Activated T-helper 17 cell treated with anti-CD3 and anti-CD28 coated beads, Interleukin-2, amount 50 U/mL, for 72 hours (primary cell): ENCODE results near the gene ZFYVE1. TPM values are rescaled to one million over a fixed set of nuclear protein-coding genes. Genes with fewer than 3 reads are reported as not detected.
A peak's percentile ranks its signal among the peaks of the same experiment; 100 is the strongest.
"Not testable (repeated sequence)": the region's sequence is repeated elsewhere in the genome, so short reads cannot be mapped to it uniquely, and the experiment has no call there.

Experiments
- ATAC-seq: fragments of 150-1000 bp; cut with Tn5 transposase; replicated peaks from 2 replicates; pipeline ENCODE4 v1.10.0; 2021; ENCODE audit warnings: mild to moderate bottlenecking, moderate library complexity
- H3K27ac Mint-ChIP-seq: one replicate; pipeline ENCODE4 v1.8.0; 2022; ENCODE audit warnings: mixed read lengths
- H3K27me3 Mint-ChIP-seq: one replicate; pipeline ENCODE4 v1.8.0; 2022; ENCODE audit warnings: mixed read lengths
- H3K36me3 Mint-ChIP-seq: one replicate; pipeline ENCODE4 v1.8.0; 2022; ENCODE audit warnings: low read depth, mild to moderate bottlenecking, mixed read lengths
- H3K4me1 Mint-ChIP-seq: one replicate; pipeline ENCODE4 v1.8.0; 2022; ENCODE audit warnings: mixed read lengths
- H3K4me3 Mint-ChIP-seq: one replicate; pipeline ENCODE4 v1.8.0; 2022; ENCODE audit warnings: mild to moderate bottlenecking, mixed read lengths
- H3K9me3 Mint-ChIP-seq: one replicate; pipeline ENCODE4 v1.8.0; 2022; ENCODE audit warnings: mixed read lengths
- total RNA-seq, 2 donors: library from RNA; stranded (reverse); gene quantifications; one replicate each; pipeline ENCODE4 v1.2.3, GENCODE V29; 2022

ZFYVE1 gene
- 10 to 100 TPM; 15.9 to 18.7 TPM for total RNA-seq

- Mint-ChIP-seq H3K4me1 (peaks cover 24% of the 10 kb centered on the region), H3K36me3 (peaks cover 25% of the 10 kb centered on the region), H3K27ac (peak within 1 kb of the TSS; percentile 89), H3K4me3 (peak within 1 kb of the TSS; percentile 91), H3K9me3 (no peaks in the 10 kb centered on the region), H3K27me3 (no peaks in the 10 kb centered on the region)
- peak; percentile 99 for ATAC-seq
Observed at GRCh38 chr14:73026845-73027542, at the start of gene ZFYVE1. ZFYVE1 (minus strand) TSS chr14:73027106; CDS start chr14:73024508, 2,598 bp downstream.

DNA sequence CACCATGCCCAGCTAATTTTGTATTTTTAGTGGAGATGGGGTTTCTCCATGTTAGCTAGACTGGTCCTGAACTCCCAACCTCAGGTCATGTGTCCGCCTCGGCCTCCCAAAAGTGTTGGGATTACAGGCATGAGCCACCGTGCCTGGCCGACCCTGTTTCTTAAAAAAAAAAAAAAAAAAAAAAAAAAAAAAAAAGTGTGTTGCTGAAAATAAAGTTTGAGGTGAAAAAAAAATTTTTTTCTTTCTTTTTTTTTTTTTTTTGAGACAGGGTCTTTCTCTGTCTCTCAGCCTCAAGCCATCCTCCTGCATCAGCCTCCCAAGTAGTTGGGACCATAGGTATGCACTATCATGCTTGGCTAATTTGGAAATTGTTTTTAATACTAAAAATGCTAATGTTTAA lies 42.7 kb upstream of the ZFYVE1 start:
- Mint-ChIP-seq H3K4me1 (no peaks in the 10 kb centered on the region), H3K36me3 (peaks cover 65% of the 10 kb centered on the region), H3K27ac (no peak overlapping the region), H3K4me3 (no peak overlapping the region), H3K9me3 (no peaks in the 10 kb centered on the region), H3K27me3 (no peaks in the 10 kb centered on the region)
- no peak for ATAC-seq

DNA sequence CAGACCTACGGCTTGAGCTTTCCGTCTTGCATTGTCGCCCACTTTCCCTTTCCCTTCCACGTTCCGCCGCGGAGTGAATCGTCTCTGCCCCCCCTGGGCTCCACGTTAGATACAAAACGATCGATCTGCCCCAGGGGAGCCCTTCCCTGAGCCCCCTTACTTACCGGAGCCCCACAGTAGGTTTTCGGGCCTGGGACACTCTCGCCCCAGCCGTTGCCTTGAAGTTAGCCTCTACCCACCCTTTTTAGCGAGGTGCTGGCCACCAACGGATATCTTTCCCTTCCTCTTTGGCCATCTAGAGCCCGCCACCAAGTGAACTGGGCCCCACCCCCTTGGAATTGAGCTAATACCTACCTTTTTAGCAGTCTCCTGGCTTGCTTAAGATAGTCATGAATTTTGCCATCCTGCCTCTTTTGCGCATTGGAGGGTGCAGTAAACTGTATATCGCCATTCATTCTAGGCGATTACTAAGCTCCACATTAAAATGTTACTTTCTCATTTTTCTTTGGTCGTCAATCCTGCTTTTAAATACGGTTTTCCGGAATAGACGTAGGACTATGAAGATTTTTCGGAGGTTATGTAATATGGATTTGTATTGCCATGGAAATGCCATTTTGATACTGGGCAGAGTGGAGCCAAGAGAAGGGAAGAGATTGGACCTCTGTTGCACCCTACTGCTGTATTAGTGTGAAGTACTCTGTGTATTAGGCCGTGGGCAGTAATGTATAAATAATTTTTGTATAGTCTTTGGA lies 32.2 kb upstream of the ZFYVE1 start:
- no peaks in the 10 kb centered on the region for H3K27me3 Mint-ChIP-seq
- peak; percentile 8 for ATAC-seq
- no peaks in the 10 kb centered on the region for H3K9me3 Mint-ChIP-seq
- H3K4me1 Mint-ChIP-seq, result peaks cover 20% of the 10 kb centered on the region
- no peaks in the 10 kb centered on the region for H3K36me3 Mint-ChIP-seq
- no peak overlapping the region for H3K27ac Mint-ChIP-seq
- no peak overlapping the region for H3K4me3 Mint-ChIP-seq

GRCh38 chr14:73058224-73058921 lies 31.5 kb upstream of the ZFYVE1 start, which contains the start of gene RBM25:
RBM25 (plus strand) TSS chr14:73058534; CDS start chr14:73071642, 13,108 bp downstream.
- peak; percentile 97 for ATAC-seq
- no peaks in the 10 kb centered on the region for H3K9me3 Mint-ChIP-seq
- H3K36me3 Mint-ChIP-seq, result no peaks in the 10 kb centered on the region
- no peak within 1 kb of the TSS for H3K4me3 Mint-ChIP-seq
- peaks cover 14% of the 10 kb centered on the region for H3K4me1 Mint-ChIP-seq
- H3K27ac Mint-ChIP-seq, result no peak within 1 kb of the TSS
- H3K27me3 Mint-ChIP-seq, result no peaks in the 10 kb centered on the region

GRCh38 chr14:73057944-73058223 lies 31.0 kb upstream of the ZFYVE1 start:
- no peak for ATAC-seq
- Mint-ChIP-seq H3K9me3 (no peaks in the 10 kb centered on the region), H3K27me3 (no peaks in the 10 kb centered on the region), H3K27ac (no peak overlapping the region), H3K4me3 (no peak overlapping the region), H3K36me3 (no peaks in the 10 kb centered on the region), H3K4me1 (peaks cover 13% of the 10 kb centered on the region)

GRCh38 chr14:73055251-73055650 lies 28.3 kb upstream of the ZFYVE1 start:
- Mint-ChIP-seq H3K27ac (no peak overlapping the region), H3K4me3 (no peak overlapping the region)

DNA sequence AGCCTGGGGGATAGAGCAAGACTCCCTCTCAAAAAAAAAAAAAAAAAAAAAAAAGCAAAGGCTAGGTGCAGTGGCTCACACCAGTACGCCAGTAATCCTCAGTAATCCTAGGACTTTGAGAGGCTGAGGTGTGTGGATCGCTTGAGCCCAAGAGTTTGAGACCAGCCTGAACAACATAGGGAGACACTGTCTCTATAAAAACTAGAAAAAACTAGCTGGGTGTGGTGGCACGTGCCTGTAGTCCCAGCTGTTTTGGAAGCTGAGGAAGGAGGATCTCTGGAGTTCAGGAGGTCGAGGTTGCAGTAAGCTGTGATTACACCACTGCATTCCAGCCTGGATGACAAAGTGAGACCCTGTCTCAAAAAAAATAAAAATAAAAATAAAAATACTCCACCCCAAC lies 22.5 kb upstream of the ZFYVE1 start:
- Mint-ChIP-seq H3K27ac (no peak overlapping the region), H3K27me3 (no peaks in the 10 kb centered on the region), H3K4me3 (no peak overlapping the region), H3K36me3 (no peaks in the 10 kb centered on the region), H3K4me1 (no peaks in the 10 kb centered on the region), H3K9me3 (no peaks in the 10 kb centered on the region)
- ATAC-seq, result no peak

More at GRCh38 chr14:73055251-73055650, 28.3 kb upstream of the ZFYVE1 start:
- no peaks in the 10 kb centered on the region for H3K36me3 Mint-ChIP-seq
- H3K27me3 Mint-ChIP-seq, result no peaks in the 10 kb centered on the region
- no peak for ATAC-seq
- H3K9me3 Mint-ChIP-seq, result no peaks in the 10 kb centered on the region
- peaks cover 5% of the 10 kb centered on the region for H3K4me1 Mint-ChIP-seq

GRCh38 chr14:73047808-73048207 lies 20.9 kb upstream of the ZFYVE1 start:
- ATAC-seq, result no peak
- H3K4me1 Mint-ChIP-seq, result no peaks in the 10 kb centered on the region
- no peaks in the 10 kb centered on the region for H3K27me3 Mint-ChIP-seq
- no peaks in the 10 kb centered on the region for H3K36me3 Mint-ChIP-seq
- no peak overlapping the region for H3K27ac Mint-ChIP-seq
- H3K9me3 Mint-ChIP-seq, result no peaks in the 10 kb centered on the region
- H3K4me3 Mint-ChIP-seq, result no peak overlapping the region

- not testable (repeated sequence) for ATAC-seq, H3K27me3 Mint-ChIP-seq, H3K4me1 Mint-ChIP-seq, H3K36me3 Mint-ChIP-seq, H3K9me3 Mint-ChIP-seq, H3K27ac Mint-ChIP-seq, H3K4me3 Mint-ChIP-seq
Observed at GRCh38 chr14:73036706-73037450, 10.0 kb upstream of the ZFYVE1 start.

DNA sequence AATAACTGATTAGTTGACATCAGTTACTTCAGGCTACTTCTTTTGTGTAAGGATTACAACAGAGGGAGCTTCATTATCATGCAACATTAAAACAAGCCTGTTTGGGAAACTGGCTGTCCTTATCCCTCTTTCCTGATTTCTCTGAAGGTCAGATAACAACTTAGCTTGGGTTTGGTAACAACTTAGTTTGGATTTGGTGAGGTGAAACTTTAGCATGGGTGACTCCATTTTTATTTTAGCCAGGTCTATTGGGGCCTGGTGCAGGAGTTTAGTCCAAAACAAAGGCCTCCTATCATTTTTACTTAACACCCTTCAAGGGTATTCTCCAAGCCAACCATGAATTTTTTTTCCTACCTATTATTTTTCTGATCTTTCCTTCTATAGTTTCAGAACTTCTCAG lies 1.1 kb upstream of the ZFYVE1 start:
- Mint-ChIP-seq H3K9me3 (no peaks in the 10 kb centered on the region), H3K36me3 (peaks cover 16% of the 10 kb centered on the region), H3K4me1 (peaks cover 17% of the 10 kb centered on the region), H3K4me3 (peak overlapping the region; percentile 91), H3K27me3 (no peaks in the 10 kb centered on the region), H3K27ac (peak overlapping the region; percentile 89)
- no peak for ATAC-seq

DNA sequence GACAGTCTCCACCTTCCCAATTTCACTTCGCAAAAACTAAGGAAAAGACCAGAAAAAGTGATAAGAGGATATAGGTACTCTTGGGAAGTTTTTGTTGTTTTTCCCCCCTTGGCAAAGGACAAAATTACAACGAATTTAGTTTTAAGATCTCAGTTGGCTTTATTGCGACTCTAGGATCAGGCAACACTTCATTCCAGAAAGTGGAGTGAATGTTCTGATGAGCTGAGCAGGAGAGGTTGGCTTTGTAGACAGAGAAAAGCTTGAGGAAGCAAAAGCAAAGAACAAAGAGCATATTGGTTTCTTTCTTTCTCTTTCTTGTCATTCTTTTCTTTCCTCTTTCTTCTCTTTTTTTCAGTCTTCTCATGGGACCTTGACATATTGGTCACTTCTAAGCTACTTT lies 640 bp upstream of the ZFYVE1 start:
- peaks cover 20% of the 10 kb centered on the region for H3K4me1 Mint-ChIP-seq
- H3K27ac Mint-ChIP-seq, result peak overlapping the region; percentile 89
- no peaks in the 10 kb centered on the region for H3K27me3 Mint-ChIP-seq
- no peak for ATAC-seq
- no peaks in the 10 kb centered on the region for H3K9me3 Mint-ChIP-seq
- H3K4me3 Mint-ChIP-seq, result peak overlapping the region; percentile 91
- peaks cover 20% of the 10 kb centered on the region for H3K36me3 Mint-ChIP-seq

GRCh38 chr14:73026243-73026844 lies 562 bp downstream of the ZFYVE1 start:
- Mint-ChIP-seq H3K4me3 (peak overlapping the region; percentile 91), H3K36me3 (peaks cover 32% of the 10 kb centered on the region), H3K27me3 (no peaks in the 10 kb centered on the region), H3K27ac (peak overlapping the region; percentile 89), H3K4me1 (peaks cover 30% of the 10 kb centered on the region), H3K9me3 (no peaks in the 10 kb centered on the region)
- no peak for ATAC-seq

- Mint-ChIP-seq H3K27me3 (no peaks in the 10 kb centered on the region), H3K4me3 (peak overlapping the region; percentile 91), H3K36me3 (peaks cover 33% of the 10 kb centered on the region), H3K4me1 (peaks cover 30% of the 10 kb centered on the region), H3K9me3 (no peaks in the 10 kb centered on the region), H3K27ac (no peak overlapping the region)
- ATAC-seq, result no peak
Observed at GRCh38 chr14:73025544-73025943, 1.4 kb downstream of the ZFYVE1 start.

GRCh38 chr14:73022051-73022450 lies 4.9 kb downstream of the ZFYVE1 start:
- Mint-ChIP-seq H3K4me1 (peaks cover 30% of the 10 kb centered on the region), H3K27me3 (no peaks in the 10 kb centered on the region), H3K36me3 (peaks cover 66% of the 10 kb centered on the region), H3K27ac (no peak overlapping the region), H3K4me3 (peak overlapping the region; percentile 19), H3K9me3 (no peaks in the 10 kb centered on the region)
- no peak for ATAC-seq
